ENCODE measurements around the gene DLG4.

Gene DLG4

GRCh38 chr17:7204336-7204735 is 15.3 kb downstream of the DLG4 start:
- Histone ChIP-seq H3K36me3 (no peaks in the 10 kb centered on the region), H3K27me3 (no peaks in the 10 kb centered on the region), H3K4me3 (ENCODE audit: low read depth, low read length) (peak overlapping the region; percentile 58), H3K9me3 (no peaks in the 10 kb centered on the region), H3K4me1 (peaks cover 5% of the 10 kb centered on the region; the same call in 1 of the 2 replicates)
- no peak for TF ChIP-seq CTCF (IDR thresholded peaks at IDR 0.05; ENCODE audit: low read depth, low read length)
- DNase-seq: no peak

GRCh38 chr17:7203391-7203790 is 16.2 kb downstream of the DLG4 start:
- no peak for TF ChIP-seq CTCF (IDR thresholded peaks at IDR 0.05; ENCODE audit: low read depth, low read length)
- H3K4me3 ChIP-seq (ENCODE audit: low read depth, low read length): no peak overlapping the region
- no peaks in the 10 kb centered on the region for H3K36me3 ChIP-seq
- no peak for DNase-seq
- no peaks in the 10 kb centered on the region for H3K27me3 ChIP-seq
- no peaks in the 10 kb centered on the region for H3K9me3 ChIP-seq
- peaks cover 5% of the 10 kb centered on the region; the same call in 1 of the 2 replicates for H3K4me1 ChIP-seq

DNA sequence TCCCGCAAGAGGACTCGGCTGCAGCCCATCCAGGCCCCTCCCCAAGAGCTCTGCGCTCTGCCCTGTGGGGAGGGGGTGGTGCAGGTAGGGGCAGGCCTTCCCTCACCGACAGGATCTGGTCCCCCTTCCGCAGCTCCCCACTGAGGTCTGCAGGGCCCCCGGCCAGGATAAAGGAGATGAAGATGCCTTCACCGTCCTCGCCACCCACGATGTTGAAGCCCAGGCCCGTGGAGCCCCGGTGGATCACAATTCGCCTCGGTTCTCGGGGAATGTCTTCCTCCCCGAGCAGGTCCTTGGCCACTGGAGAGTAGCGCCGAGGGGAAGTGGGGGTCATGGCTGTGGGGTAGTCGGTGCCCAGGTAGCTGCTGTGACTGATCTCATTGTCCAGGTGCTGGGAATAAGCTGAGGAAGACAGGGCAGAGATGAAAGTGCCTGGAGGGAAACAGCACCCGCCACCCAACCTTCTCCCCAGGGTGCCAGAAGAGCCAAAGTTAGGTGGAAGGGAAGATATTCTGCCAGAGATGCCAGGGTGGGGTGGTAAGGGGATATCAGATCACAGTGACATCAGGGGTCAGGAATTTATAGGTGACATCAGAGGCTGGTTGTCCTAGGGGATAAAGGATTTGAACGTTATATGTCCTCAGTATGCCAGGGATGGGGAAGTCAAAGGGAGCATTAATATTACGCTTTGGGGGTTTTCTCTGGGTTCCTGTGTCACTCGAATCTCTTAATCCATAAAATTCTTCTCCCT is 22.8 kb downstream of the DLG4 start:
- Histone ChIP-seq H3K4me3 (ENCODE audit: low read depth, low read length) (no peak overlapping the region), H3K9me3 (no peaks in the 10 kb centered on the region), H3K4me1 (no peaks in the 10 kb centered on the region), H3K27me3 (no peaks in the 10 kb centered on the region), H3K36me3 (no peaks in the 10 kb centered on the region)
- DNase-seq: no peak
- TF ChIP-seq CTCF (IDR thresholded peaks at IDR 0.05; ENCODE audit: low read depth, low read length): no peak

- no peak overlapping the region for H3K4me3 ChIP-seq (ENCODE audit: low read depth, low read length)
- no peak for TF ChIP-seq CTCF (IDR thresholded peaks at IDR 0.05; ENCODE audit: low read depth, low read length)
- H3K27me3 ChIP-seq: no peaks in the 10 kb centered on the region
- H3K36me3 ChIP-seq: no peaks in the 10 kb centered on the region
- no peak for DNase-seq
- H3K9me3 ChIP-seq: no peaks in the 10 kb centered on the region
- H3K4me1 ChIP-seq: no peaks in the 10 kb centered on the region
Observed at GRCh38 chr17:7195971-7196370, 23.7 kb downstream of the DLG4 start.

- Histone ChIP-seq H3K9me3 (no peaks in the 10 kb centered on the region), H3K4me1 (no peaks in the 10 kb centered on the region), H3K4me3 (ENCODE audit: low read depth, low read length) (no peak overlapping the region), H3K36me3 (no peaks in the 10 kb centered on the region), H3K27me3 (no peaks in the 10 kb centered on the region)
- no peak for DNase-seq
- TF ChIP-seq CTCF (IDR thresholded peaks at IDR 0.05; ENCODE audit: low read depth, low read length): no peak
Observed at GRCh38 chr17:7192271-7192937, 27.2 kb downstream of the DLG4 start.

Data from BE2C (cell line).